Neuronal stem cell (in vitro differentiated cells): ENCODE results near the gene SHMT2.

Experiments used
- DNase-seq: peaks from one replicate; pipeline ENCODE4 v3.0.0-alpha.2; 2013; ENCODE audit warnings: low spot score
- H2AFZ ChIP-seq: one replicate; pipeline ENCODE4 v1.6.1; 2013; ENCODE audit warnings: mild to moderate bottlenecking, low read length, inconsistent platforms
- H2AK5ac ChIP-seq: 2 replicates; pipeline ENCODE4 v1.6.1; 2013; ENCODE audit warnings: low read depth, mild to moderate bottlenecking, inconsistent platforms, low read length, moderate library complexity, mixed read lengths
- H2BK120ac ChIP-seq: 2 replicates; pipeline ENCODE4 v1.6.1; 2013; ENCODE audit warnings: low read depth, mild to moderate bottlenecking, inconsistent platforms, low read length, moderate library complexity, mixed read lengths
- H2BK12ac ChIP-seq: one replicate; pipeline ENCODE4 v1.6.1; 2013; ENCODE audit warnings: low read length, inconsistent platforms
- H2BK15ac ChIP-seq: 2 replicates; pipeline ENCODE4 v1.6.1; 2013; ENCODE audit warnings: mild to moderate bottlenecking, low read length, inconsistent platforms, mixed read lengths
- H2BK5ac ChIP-seq: one replicate; pipeline ENCODE4 v1.6.1; 2013; ENCODE audit warnings: inconsistent platforms, mild to moderate bottlenecking, low read length, moderate library complexity
- H3K14ac ChIP-seq: one replicate; pipeline ENCODE4 v1.6.1; 2013; ENCODE audit warnings: low read length, inconsistent platforms
- H3K18ac ChIP-seq: 2 replicates; pipeline ENCODE4 v1.6.1; 2013; ENCODE audit warnings: low read length, inconsistent platforms
- H3K23ac ChIP-seq: 2 replicates; pipeline ENCODE4 v1.6.1; 2013; ENCODE audit warnings: low read depth, mild to moderate bottlenecking, mixed read lengths, low read length, inconsistent platforms; ENCODE audit not compliant: poor library complexity
- H3K27ac ChIP-seq: replicated peaks from 3 replicates; pipeline ENCODE4 v1.5.1; 2013; ENCODE audit warnings: low read length, inconsistent platforms
- H3K27me3 ChIP-seq, 3 experiments: 2 replicates each; pipeline ENCODE4 v1.6.1; 2013; ENCODE audit warnings: low read length in 3 of 3, mild to moderate bottlenecking in 2 of 3, inconsistent platforms in 1 of 3, low read depth in 1 of 3, mixed read lengths in 1 of 3, moderate library complexity in 1 of 3; ENCODE audit not compliant: control insufficient read depth in 3 of 3, insufficient read depth in 3 of 3
- H3K36me3 ChIP-seq, 2 donors: replicated peaks in 1 of 2; 2 replicates each; pipeline ENCODE4 v1.6.1; 2013; ENCODE audit warnings: low read length in 2 of 2; ENCODE audit not compliant: control insufficient read depth in 2 of 2, insufficient read depth in 2 of 2
- H3K4ac ChIP-seq: 2 replicates; pipeline ENCODE4 v1.6.1; 2013; ENCODE audit warnings: inconsistent platforms, mild to moderate bottlenecking, low read length, moderate library complexity
- H3K4me1 ChIP-seq, 2 donors: 1 replicate in 1 of 2; 2 replicates in 1 of 2; pipeline ENCODE4 v1.6.1; 2013; ENCODE audit warnings: low read length in 2 of 2, low read depth in 1 of 2; ENCODE audit not compliant: control insufficient read depth in 2 of 2, insufficient read depth in 1 of 2
- H3K4me2 ChIP-seq: one replicate; pipeline ENCODE4 v1.6.1; 2013; ENCODE audit warnings: mild to moderate bottlenecking, low read length, inconsistent platforms; ENCODE audit not compliant: insufficient read depth, poor library complexity, severe bottlenecking
- H3K4me3 ChIP-seq, 2 donors: 2 replicates each; pipeline ENCODE4 v1.5.1; 2013; ENCODE audit warnings: low read length in 2 of 2, mild to moderate bottlenecking in 2 of 2, inconsistent platforms in 1 of 2, moderate library complexity in 1 of 2
- H3K79me1 ChIP-seq: one replicate; pipeline ENCODE4 v1.6.1; 2013; ENCODE audit warnings: low read depth, mild to moderate bottlenecking, inconsistent platforms, low read length, moderate library complexity
- H3K9ac ChIP-seq: one replicate; pipeline ENCODE4 v1.6.1; 2013; ENCODE audit warnings: mild to moderate bottlenecking, low read depth, low read length, inconsistent platforms; ENCODE audit not compliant: poor library complexity
- H3K9me3 ChIP-seq, 2 donors: replicated peaks in 1 of 2; 2 replicates each; pipeline versions ENCODE3 to v1.6.1; 2013; ENCODE audit warnings: low read length in 2 of 2, mild to moderate bottlenecking in 2 of 2, inconsistent platforms in 1 of 2, low read depth in 1 of 2, mixed read lengths in 1 of 2, moderate library complexity in 1 of 2; ENCODE audit not compliant: control insufficient read depth in 2 of 2, insufficient read depth in 1 of 2
- H4K8ac ChIP-seq: one replicate; pipeline ENCODE4 v1.6.1; 2013; ENCODE audit warnings: low read depth, mild to moderate bottlenecking, inconsistent platforms, low read length, moderate library complexity
- H4K91ac ChIP-seq: one replicate; pipeline ENCODE4 v1.6.1; 2013; ENCODE audit warnings: low read length, low read depth, mild to moderate bottlenecking, inconsistent platforms; ENCODE audit not compliant: poor library complexity
- WGBS, 2 donors: extraction: QIAGEN DNeasy Blood & Tissue Kit; methylation state at CpG; one replicate each; pipeline ENCODE4 v1.1.7; 2013; ENCODE audit warnings: missing lambda C conversion rate in 2 of 2, mixed read lengths in 1 of 2; ENCODE audit not compliant: insufficient read length in 2 of 2, insufficient replicate concordance in 1 of 2; ENCODE audit errors: extremely low coverage in 2 of 2; 5-methylcytosine and 5-hydroxymethylcytosine counted together

The SHMT2 gene

GRCh38 chr12:57227315-57228115 is 2.0 kb upstream of the SHMT2 start:
- no peak overlapping the region for H4K91ac ChIP-seq
- DNase-seq: no peak
- no peak overlapping the region for H2BK15ac ChIP-seq
- H3K18ac ChIP-seq: peak overlapping the region; percentile 21
- H3K27ac ChIP-seq: no peak overlapping the region
- peaks cover 21 to 57% (median 51%) of the 10 kb centered on the region in 3 experiments for H3K27me3 ChIP-seq
- H3K9me3 ChIP-seq: peaks cover 0 to 4% of the 10 kb centered on the region in 2 donors
- peaks cover 14 to 21% of the 10 kb centered on the region in 2 donors for H3K36me3 ChIP-seq
- no peak overlapping the region for H3K14ac ChIP-seq
- H3K9ac ChIP-seq: no peak overlapping the region
- H3K4me3 ChIP-seq: peak overlapping the region; percentile 14 to 34
- H3K79me1 ChIP-seq: peaks cover 9% of the 10 kb centered on the region
- H2BK12ac ChIP-seq: no peak overlapping the region
- H3K23ac ChIP-seq: no peak overlapping the region
- no CpG with 5 or more reads among the region's 8 CpGs for WGBS, 2 donors
- no peak overlapping the region for H2BK5ac ChIP-seq
- no peak overlapping the region for H2AK5ac ChIP-seq
- H2AFZ ChIP-seq: peak overlapping the region; percentile 78
- H3K4ac ChIP-seq: no peak overlapping the region
- no peak overlapping the region for H2BK120ac ChIP-seq
- peak overlapping the region; percentile 82 for H3K4me2 ChIP-seq
- no peak overlapping the region for H4K8ac ChIP-seq
- H3K4me1 ChIP-seq: peaks cover 23 to 27% of the 10 kb centered on the region in 2 donors

DNA sequence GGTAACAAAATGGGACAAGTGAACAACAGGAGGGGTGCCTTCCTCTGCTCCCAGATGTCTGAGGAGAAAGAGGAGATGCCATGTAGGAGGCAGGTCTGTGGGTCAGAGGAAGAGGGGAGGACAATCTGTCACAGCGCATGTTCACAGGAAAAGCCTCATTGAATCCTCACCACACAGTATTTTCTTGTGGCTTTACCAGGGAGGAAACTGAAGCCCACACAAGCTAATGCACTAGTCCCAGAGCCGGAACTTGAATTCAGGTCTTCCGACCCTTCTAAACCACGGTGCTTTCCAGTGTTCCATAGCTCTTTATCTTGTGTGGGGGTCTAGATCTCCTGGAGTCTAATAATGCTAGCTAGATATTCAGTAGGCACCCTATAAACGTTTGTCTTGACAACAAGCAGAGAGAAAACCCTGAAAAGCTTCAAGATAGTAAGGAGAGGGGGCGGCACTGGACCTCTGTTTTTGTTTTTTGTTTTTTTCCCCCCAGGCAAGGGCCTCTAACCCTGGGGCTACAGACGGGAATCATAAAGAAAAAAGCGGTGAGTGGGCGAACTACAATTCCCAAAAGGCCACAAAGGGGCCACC is 371 bp upstream of the SHMT2 start:
- peaks cover 19 to 41% (median 34%) of the 10 kb centered on the region in 3 experiments for H3K27me3 ChIP-seq
- H2BK12ac ChIP-seq: no peak overlapping the region
- no peak overlapping the region for H4K8ac ChIP-seq
- peaks cover 0 to 2% of the 10 kb centered on the region in 2 donors for H3K9me3 ChIP-seq
- no peak overlapping the region for H3K18ac ChIP-seq
- H3K79me1 ChIP-seq: peaks cover 9% of the 10 kb centered on the region
- DNase-seq: no peak
- H3K14ac ChIP-seq: no peak overlapping the region
- peak overlapping the region in 1 of 2 donors; percentile 75 for H3K4me3 ChIP-seq
- H3K36me3 ChIP-seq: peaks cover 31 to 37% of the 10 kb centered on the region in 2 donors
- H4K91ac ChIP-seq: no peak overlapping the region
- no peak overlapping the region for H3K9ac ChIP-seq
- H2BK120ac ChIP-seq: no peak overlapping the region
- no peak overlapping the region for H3K4ac ChIP-seq
- peaks cover 20 to 27% of the 10 kb centered on the region in 2 donors for H3K4me1 ChIP-seq
- no peak overlapping the region for H2BK5ac ChIP-seq
- no peak overlapping the region for H2BK15ac ChIP-seq
- peak overlapping the region; percentile 84 for H2AFZ ChIP-seq
- H3K23ac ChIP-seq: no peak overlapping the region
- no peak overlapping the region for H3K4me2 ChIP-seq
- WGBS, 2 donors: no CpG with 5 or more reads among the region's 9 CpGs
- H2AK5ac ChIP-seq: no peak overlapping the region
- H3K27ac ChIP-seq: no peak overlapping the region

GRCh38 chr12:57230381-57231155 is 1.1 kb downstream of the SHMT2 start:
- Histone ChIP-seq H2BK15ac (no peak overlapping the region), H3K4me1 (peaks cover 20 to 29% of the 10 kb centered on the region in 2 donors), H3K4ac (no peak overlapping the region), H3K9me3 (no peaks in the 10 kb centered on the region), H2BK5ac (no peak overlapping the region), H3K9ac (peak overlapping the region; percentile 91), H2AFZ (no peak overlapping the region), H3K27me3 (peaks cover 5 to 27% (median 26%) of the 10 kb centered on the region in 3 experiments), H3K79me1 (peaks cover 9% of the 10 kb centered on the region), H4K91ac (no peak overlapping the region), H3K27ac (no peak overlapping the region), H4K8ac (no peak overlapping the region), H3K18ac (no peak overlapping the region), H2BK120ac (no peak overlapping the region), H3K4me3 (peak overlapping the region; percentile 75 to 90), H3K23ac (peak overlapping the region; percentile 21), H3K4me2 (peak overlapping the region; percentile 84), H2BK12ac (peak overlapping the region; percentile 7), H2AK5ac (peak overlapping the region; percentile 28), H3K14ac (no peak overlapping the region), H3K36me3 (peaks cover 36 to 50% of the 10 kb centered on the region in 2 donors)
- no peak for DNase-seq
- WGBS, 2 donors: no CpG with 5 or more reads among the region's 10 CpGs
